HG02870 (cell line): ENCODE data around the gene SHANK3.

ENCODE experiments used
- ATAC-seq: cut with Tn5 transposase; IDR thresholded peaks from one replicate; pipeline ENCODE4 v1.9.1; 2021; ENCODE audit warnings: mild to moderate bottlenecking, moderate library complexity; ENCODE audit not compliant: unreplicated experiment

SHANK3 gene

DNA sequence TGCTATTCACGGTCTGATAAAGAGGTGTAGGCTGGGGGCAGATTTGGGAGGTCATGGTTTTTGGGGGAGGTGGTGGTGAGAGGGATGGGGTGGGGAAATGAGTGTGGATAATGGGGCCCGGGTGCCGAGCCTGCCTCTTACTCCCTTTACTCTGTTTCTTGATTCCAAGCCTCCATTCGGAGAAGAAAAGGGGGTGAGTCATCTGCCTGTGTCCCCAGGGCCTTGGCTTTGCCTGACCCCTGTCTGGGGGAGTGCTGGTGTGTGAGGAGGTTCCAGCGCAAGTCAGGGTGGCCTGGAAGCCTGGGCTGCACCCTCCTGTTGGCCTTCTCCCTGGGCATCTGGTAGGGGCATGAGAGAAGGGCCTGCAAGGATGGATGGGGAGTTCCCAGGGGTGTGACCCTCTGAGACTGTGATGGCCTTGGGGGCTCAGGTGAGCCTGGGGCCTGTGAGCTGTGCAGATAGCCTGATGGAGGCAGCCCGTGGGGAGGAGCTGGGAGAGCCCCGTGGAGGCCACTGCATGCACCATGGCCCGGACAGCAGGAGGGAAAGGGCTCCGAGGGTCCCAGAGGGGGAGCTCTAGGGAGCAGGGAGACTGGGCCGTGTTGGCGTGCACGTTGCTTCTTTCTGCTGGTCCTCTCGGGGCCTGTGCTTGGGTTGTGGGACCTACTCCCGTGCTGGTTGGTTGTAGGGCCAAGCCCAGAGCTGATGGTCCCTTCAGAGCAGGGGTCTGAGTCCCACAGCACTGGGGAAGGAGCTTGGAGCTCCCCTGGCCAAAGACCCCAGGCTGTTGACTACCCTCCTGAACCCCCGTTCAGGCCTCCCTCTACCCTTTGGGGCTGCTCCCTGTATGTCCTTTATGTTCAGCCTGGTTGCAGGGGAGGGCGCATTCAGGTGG lies 39.1 kb downstream of the SHANK3 start:
- no peak for ATAC-seq

DNA sequence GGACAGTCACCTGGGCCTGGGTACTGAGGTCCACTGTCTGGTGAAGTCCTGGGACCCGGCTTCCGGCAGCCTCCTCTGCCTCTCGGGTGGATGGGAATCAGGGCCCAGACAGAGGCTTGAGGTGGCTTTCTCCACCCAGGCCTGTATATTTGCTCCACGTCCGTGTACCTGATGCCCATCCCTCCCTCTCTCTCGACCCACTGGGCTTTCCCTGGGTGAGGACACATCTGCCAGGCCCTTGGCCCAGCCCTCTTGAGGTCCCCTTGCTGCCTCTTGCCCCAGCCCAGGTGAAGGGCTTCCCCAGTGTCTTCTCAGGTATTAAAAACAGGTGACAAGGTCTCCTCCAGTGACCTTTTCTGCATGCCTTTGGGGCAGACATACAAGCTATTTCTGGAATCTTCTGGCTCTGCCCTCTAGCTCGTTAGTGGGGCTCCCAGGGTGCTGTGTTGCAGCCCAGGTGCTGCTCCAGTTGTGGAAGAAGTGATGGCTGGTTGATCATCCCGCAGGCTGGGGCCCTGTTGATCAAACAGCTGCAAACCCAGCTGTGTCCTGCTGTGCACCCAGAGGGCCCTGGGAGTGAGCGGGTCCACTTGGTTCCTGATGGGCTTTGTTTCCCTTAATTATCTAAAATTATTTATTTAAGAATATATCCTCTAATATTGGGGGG lies 39.9 kb downstream of the SHANK3 start:
- no peak for ATAC-seq

DNA sequence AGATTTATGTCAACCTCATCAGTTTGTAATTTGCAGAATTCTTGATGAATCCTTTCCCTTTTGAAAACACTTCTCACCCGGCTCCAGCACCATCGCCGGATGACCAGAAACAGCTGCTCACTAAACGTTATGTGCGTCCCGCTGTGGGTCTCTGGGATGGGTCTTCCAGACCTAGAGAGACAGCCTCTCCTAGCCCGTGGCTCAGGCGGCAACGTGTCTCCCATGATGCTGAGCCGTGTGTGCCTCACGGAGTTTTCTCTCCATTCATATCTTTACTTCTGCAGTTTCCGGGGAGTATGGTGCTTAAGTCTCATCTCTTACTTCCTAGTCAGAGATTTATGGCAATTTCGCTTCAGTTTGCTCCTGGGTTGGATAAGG lies 40.4 kb downstream of the SHANK3 start:
- no peak for ATAC-seq

GRCh38 chr22:50713571-50714056 lies 41.0 kb downstream of the SHANK3 start:
- ATAC-seq: no peak

DNA sequence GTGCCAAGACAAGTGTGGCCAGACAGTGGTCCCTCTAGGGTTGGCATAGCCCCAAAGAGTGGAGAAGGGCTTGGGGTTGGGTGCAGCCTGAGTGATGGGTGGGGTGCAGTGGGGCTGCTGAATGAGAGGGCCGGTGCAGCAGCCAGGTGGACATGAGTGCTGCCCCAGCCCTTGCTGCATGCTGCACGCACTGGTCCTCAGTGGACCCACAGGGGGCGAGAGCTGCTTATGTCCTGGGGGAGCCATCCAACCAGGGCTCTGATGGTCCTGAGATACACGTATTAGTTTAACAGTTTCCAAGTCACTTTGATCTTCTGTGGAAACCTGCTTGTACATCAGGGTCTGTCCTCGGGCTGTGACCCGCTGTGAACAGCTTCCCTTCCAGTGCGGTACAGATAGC lies 41.5 kb downstream of the SHANK3 start:
- ATAC-seq: no peak

GRCh38 chr22:50714631-50715179 lies 42.1 kb downstream of the SHANK3 start:
- ATAC-seq: no peak

GRCh38 chr22:50715250-50715649 lies 42.6 kb downstream of the SHANK3 start:
- no peak for ATAC-seq

DNA sequence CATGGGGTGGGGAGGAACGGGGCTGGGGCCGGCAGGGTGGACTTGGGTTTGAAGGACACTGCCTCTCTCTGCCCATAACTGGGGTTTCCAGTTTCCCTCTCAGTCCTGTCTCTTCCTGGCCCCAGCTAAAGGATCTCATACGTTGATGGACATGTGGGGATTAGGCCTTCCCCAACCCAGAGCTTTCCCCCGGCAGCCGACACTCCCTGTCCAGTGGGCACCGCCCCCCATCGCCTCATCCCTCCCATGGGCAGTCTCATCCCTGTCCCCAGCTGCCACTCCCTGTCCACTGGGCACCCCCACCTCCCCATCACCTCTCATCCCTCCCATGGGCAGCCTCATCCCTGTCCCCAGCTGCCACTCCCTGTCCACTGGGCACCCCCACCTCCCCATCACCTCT lies 43.2 kb downstream of the SHANK3 start:
- no peak for ATAC-seq

GRCh38 chr22:50716290-50717024 lies 43.8 kb downstream of the SHANK3 start:
- ATAC-seq: no peak

GRCh38 chr22:50717709-50718351 lies 45.2 kb downstream of the SHANK3 start:
- no peak for ATAC-seq

DNA sequence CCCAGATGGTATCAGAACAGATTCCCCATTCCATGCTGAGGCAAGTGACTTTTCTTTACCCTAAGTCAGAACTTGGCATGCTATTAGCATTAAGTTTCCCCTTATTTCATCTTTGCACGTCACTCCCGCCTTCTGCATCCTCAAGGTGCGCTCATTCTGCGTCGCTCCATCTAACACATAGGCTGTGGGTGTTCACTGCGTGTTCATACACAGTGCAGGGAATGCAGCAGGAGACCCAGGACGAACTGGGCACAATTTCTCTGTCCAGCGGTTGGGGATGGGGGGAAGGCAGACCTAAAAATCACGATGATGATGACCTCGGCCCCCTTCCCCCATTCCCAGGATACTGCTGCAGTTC lies 45.7 kb downstream of the SHANK3 start:
- ATAC-seq: no peak

- no peak for ATAC-seq
Observed at GRCh38 chr22:50719814-50720300, 47.2 kb downstream of the SHANK3 start.

DNA sequence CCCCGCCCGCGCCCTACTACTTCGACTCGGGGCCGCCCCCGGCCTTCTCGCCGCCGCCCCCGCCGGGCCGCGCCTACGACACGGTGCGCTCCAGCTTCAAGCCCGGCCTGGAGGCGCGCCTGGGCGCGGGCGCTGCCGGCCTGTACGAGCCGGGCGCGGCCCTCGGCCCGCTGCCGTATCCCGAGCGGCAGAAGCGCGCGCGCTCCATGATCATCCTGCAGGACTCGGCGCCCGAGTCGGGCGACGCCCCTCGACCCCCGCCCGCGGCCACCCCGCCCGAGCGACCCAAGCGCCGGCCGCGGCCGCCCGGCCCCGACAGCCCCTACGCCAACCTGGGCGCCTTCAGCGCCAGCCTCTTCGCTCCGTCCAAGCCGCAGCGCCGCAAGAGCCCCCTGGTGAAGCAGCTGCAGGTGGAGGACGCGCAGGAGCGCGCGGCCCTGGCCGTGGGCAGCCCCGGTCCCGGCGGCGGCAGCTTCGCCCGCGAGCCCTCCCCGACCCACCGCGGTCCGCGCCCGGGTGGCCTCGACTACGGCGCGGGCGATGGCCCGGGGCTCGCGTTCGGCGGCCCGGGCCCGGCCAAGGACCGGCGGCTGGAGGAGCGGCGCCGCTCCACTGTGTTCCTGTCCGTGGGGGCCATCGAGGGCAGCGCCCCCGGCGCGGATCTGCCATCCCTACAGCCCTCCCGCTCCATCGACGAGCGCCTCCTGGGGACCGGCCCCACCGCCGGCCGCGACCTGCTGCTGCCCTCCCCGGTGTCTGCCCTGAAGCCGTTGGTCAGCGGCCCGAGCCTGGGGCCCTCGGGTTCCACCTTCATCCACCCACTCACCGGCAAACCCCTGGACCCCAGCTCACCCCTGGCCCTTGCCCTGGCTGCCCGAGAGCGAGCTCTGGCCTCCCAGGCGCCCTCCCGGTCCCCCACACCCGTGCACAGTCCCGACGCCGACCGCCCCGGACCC lies 48.0 kb downstream of the SHANK3 start:
- ATAC-seq: no peak

DNA sequence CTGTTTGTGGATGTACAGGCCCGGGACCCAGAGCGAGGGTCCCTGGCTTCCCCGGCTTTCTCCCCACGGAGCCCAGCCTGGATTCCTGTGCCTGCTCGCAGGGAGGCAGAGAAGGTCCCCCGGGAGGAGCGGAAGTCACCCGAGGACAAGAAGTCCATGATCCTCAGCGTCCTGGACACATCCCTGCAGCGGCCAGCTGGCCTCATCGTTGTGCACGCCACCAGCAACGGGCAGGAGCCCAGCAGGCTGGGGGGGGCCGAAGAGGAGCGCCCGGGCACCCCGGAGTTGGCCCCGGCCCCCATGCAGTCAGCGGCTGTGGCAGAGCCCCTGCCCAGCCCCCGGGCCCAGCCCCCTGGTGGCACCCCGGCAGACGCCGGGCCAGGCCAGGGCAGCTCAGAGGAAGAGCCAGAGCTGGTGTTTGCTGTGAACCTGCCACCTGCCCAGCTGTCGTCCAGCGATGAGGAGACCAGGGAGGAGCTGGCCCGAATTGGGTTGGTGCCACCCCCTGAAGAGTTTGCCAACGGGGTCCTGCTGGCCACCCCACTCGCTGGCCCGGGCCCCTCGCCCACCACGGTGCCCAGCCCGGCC lies 48.7 kb downstream of the SHANK3 start:
- no peak for ATAC-seq

DNA sequence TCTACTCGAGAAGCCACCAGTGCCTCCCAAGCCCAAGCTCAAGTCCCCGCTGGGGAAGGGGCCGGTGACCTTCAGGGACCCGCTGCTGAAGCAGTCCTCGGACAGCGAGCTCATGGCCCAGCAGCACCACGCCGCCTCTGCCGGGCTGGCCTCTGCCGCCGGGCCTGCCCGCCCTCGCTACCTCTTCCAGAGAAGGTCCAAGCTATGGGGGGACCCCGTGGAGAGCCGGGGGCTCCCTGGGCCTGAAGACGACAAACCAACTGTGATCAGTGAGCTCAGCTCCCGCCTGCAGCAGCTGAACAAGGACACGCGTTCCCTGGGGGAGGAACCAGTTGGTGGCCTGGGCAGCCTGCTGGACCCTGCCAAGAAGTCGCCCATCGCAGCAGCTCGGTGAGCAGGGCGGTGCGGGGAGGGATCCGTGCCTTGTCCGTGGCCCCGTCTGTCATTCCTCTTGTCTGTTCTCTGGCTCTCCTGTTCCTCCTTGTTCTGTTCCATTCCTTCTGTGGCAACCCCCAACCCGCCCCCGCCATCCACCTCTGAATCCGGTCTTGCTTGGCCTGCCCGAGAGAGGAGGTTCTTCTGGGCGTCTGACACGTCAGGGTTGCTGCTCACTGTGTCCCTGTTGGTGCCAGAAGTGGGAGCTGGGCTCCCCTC lies 49.6 kb downstream of the SHANK3 start:
- ATAC-seq: no peak
